Mammary epithelial cell (primary cell): ENCODE results near the gene MPP3.

Experiments used
- CTCF ChIP-seq, 2 donors: IDR thresholded peaks in 1 of 2; conservative IDR thresholded peaks in 1 of 2; 2 replicates each; pipeline ENCODE4 v1.5.1; 2011 to 2012; ENCODE audit warnings: inconsistent platforms in 2 of 2, low read length in 2 of 2, mild to moderate bottlenecking in 2 of 2, control low read depth in 1 of 2, low read depth in 1 of 2; ENCODE audit not compliant: insufficient read depth in 1 of 2; ENCODE audit errors: extremely low read depth in 1 of 2
- EZH2 ChIP-seq: IDR thresholded peaks from 2 replicates; pipeline ENCODE4 v1.6.1; 2012; ENCODE audit warnings: low read length, inconsistent platforms, borderline replicate concordance

GRCh38 chr17:43857957-43858600 is 25.1 kb upstream of the MPP3 start:
- TF ChIP-seq CTCF (conservative IDR thresholded peaks at IDR 0.05 in 1 of 2, IDR thresholded peaks at IDR 0.05 in 1 of 2; ENCODE audit: extremely low read depth in 1 of 2, insufficient read depth in 1 of 2, low read depth in 1 of 2, low read length in 2 of 2) (no peak), EZH2 (no peak)
